T-helper 22 cell (primary cell): ENCODE data around the gene TMEM79.
"Not testable (repeated sequence)": the region's sequence is repeated elsewhere in the genome, so short reads cannot be mapped to it uniquely, and the experiment has no call there.

ENCODE experiments used
- DNase-seq: peaks from one replicate; pipeline ENCODE4 v3.0.0-alpha.2; 2020; ENCODE audit warnings: low read depth

TMEM79 gene

DNA sequence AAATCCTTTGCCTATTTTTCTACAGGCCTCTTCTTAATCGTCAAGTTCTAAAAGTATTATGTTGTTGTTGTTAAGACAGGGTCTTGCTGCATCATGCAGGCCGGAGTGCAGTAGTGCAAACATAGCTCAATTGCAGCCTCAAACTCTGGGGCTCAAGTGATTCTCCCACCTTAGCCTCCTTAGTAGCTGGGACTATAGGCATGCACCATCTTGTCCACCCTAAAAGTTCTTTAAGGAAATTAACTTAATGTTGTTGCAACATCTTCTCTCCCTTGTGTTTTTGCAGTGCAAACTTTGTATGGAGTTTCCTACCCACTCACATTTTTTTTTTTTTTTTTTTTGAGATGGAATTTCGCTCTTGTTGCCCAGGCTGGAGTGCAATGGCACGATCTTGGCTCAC, 19.1 kb downstream of the TMEM79 start:
- no peak for DNase-seq

- no peak for DNase-seq
These were observed 21.1 kb downstream of the TMEM79 start for GRCh38 chr1:156305215-156305614.

GRCh38 chr1:156308078-156308477, 24.0 kb downstream of the TMEM79 start:
- no peak for DNase-seq

- DNase-seq: no peak
These were observed 26.8 kb downstream of the TMEM79 start for GRCh38 chr1:156310962-156311361.

- DNase-seq: no peak
These were observed 32.8 kb downstream of the TMEM79 start for GRCh38 chr1:156316909-156317308.

DNA sequence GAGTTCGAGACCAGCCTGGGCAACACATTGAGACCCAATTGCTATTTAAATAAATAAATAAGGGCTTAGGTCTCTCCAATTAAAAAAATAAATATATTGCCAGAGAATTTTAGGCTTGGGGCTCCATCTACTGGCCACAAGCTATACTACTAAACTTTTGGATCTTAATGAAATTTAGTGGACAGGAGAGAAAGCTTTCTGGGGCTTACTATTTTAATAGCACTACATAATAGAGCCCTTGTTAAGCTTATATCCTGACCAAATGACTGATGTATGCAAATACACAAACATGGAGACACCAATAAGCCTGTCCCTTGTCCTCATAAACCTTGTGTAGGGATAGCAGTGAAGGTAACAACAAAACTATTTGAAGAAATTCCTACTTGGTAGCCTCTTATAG, 35.5 kb downstream of the TMEM79 start:
- DNase-seq: no peak

GRCh38 chr1:156320560-156320959, 36.4 kb downstream of the TMEM79 start:
- DNase-seq: no peak

DNA sequence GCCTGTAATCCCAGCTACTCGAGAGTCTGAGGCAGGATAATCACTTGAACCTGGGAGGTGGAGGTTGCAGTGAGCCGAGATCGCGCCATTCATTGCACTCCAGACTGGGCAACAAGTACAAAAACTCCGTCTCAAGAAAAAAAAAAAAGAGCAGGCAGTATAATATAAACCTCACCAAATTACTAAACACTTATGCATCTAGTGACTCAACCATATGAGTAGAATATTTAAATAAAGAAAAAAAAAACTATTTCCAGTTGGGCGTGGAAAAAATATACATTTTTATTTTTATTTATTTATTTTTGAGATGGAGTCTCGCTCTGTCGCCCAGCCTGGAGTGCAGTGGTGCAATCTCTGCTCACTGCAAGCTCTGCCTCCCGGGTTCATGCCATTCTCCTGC, 39.1 kb downstream of the TMEM79 start:
- DNase-seq: not testable (repeated sequence)

DNA sequence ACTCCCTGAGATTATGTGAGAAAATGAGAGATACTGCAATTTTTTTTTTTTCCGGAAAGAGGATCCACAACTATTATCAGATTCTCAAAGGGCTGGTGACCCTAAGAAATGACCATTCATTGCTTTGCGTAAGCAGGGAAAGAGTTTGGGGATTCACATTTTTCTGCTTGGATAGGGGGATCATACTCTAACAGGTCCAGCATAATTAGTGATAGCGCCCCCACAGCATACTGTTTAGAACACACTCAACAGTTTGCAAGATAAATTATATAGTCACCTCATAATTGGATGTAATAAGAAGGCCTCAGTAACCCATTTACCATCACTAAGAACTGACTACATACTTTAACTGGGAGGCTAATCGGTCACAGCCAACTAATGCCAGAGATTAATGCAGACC, 52.1 kb downstream of the TMEM79 start:
- DNase-seq: no peak

GRCh38 chr1:156337052-156337887, 53.1 kb downstream of the TMEM79 start:
- no peak for DNase-seq

GRCh38 chr1:156337888-156338179, 53.7 kb downstream of the TMEM79 start:
- no peak for DNase-seq

GRCh38 chr1:156338180-156338976, 54.3 kb downstream of the TMEM79 start, which contains the start of the genes CCT3 and TSACC:
Gene CCT3, minus strand, starts transcription at chr1:156338292. Its CDS starts 108 bp downstream, at chr1:156338184.
Gene TSACC, plus strand, starts transcription at chr1:156338526. Its CDS starts 1,232 bp downstream, at chr1:156339758.
- DNase-seq: peak; percentile 98
